Right kidney (tissue), 1 donor: Measurements from ENCODE around the gene HOMEZ.

Experiments used
- DNase-seq: peaks from one replicate; pipeline ENCODE4 v3.0.0-alpha.2; 2016

The HOMEZ gene

DNA sequence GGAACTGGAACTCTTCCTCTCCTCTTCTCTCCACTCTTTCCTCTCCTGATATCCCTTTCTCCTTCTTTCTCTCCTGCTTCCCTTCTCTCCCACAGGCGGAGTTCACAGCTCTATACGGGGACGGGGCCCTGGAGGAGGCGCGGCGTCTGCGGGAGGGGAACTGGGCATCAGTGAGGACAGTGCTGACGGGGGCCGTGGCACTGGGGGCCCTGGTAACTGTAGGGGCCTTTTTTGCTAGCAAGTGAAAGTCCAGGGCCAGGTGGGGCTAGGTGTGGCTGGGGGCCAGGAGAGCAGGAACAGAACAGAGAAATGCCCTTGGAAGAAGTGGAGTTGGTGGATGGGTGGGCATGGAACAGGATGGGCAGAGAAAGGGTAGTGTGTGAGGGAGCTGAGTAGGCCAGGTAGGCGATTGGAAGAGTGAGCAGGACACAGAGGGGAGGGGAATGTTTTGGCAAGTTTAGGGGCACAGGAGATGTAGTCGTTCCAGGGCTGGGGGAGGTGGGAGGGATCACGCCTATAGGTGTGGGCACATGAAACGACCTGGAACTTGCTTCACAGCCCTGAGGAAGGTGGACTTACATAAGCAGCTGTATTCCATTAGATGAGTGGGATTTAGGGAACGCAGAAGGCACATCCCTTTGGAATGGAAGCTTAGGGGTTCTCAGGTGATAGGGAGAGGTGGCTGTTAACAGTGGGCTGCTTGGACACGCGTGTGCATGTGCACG lies 23.0 kb upstream of the HOMEZ start:
- DNase-seq: no peak

DNA sequence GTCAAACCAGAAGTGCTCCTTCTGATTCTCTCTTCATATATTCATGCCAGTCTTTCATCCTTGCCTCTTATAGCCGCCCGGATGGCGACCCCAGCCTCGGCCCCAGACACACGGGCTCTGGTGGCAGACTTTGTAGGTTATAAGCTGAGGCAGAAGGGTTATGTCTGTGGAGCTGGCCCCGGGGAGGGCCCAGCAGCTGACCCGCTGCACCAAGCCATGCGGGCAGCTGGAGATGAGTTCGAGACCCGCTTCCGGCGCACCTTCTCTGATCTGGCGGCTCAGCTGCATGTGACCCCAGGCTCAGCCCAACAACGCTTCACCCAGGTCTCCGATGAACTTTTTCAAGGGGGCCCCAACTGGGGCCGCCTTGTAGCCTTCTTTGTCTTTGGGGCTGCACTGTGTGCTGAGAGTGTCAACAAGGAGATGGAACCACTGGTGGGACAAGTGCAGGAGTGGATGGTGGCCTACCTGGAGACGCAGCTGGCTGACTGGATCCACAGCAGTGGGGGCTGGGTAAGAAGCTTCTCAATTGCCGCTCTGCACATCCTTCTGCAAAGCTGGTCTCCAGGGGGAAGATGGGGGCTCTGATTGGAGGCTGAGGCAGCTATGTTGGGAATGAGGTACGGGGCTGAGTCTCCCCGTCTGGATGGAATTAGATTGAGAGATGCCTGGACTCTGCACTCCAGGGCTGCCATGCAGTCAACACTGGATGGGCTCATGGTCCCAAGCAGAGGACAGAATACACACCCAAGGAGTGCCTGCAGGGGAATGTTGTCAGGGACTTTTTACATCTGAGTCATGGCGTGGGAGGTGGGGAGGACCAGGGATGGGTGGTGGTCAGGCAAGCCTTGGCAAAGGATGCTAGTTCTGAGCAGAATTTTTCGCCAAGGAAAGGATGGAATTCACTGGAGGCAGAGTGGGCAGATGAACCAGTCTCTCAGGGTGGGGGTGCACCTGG lies 22.0 kb upstream of the HOMEZ start:
- DNase-seq: no peak

DNA sequence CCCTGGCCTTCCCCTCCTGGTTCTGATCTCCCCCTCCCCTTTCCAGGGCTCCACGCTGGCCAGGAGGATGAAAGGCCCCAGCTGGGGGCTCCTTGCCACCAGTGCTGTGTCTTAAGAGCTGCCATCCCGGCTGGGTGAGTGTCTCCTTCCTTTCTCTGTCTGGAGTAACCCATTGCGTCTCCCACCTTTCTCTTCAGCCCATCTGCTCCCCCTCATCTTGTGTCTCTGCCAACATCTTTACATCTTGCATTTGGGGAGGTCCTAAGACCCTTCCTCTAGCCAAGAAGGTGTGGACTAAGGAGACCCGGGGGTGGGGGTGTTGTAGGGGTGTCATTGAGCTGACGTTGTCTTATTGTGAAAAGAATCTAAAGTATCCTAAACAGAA lies 21.2 kb upstream of the HOMEZ start:
- no peak for DNase-seq

DNA sequence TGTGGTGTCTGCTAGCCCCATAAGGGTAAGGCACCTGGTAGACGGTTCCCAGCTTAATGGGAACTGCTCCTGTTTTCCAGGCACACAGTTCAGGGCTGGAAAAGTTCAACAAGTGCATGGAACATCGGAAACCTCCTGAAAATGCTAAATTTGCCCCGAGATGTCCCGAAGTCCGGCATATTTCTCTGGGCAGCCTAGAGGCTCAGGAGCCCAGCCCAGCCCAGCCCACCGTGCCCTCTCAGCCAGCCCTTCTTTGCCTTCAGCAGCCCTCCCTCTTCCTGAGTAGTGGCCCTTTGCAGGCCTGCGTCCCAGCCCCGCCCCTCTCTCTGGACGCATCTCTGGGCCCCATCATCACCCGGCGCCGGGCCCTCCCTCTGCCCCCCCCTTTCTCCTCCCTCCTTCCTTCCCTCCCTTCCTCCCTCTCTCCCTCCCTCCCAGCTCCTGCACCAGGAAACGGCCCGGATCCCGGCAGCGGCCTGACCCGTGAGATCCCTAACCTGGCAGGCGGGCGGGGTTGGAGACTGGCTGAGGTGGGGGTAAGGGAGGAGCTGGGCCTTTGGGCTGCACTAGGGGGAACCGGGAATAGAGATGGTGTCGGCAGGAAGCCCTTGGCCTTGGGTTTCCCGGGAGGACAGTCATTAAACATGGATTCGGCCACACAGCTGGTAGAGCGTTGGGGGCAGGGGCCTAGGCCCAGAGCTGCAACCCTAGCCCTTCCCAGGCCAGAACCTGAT lies 20.6 kb upstream of the HOMEZ start, which contains the start of gene BCL2L2:
TSS of gene BCL2L2 (plus strand) at position 422 of the 734 bp plus-strand sequence. CDS start 935 bp downstream, outside the sequence.
- DNase-seq: peak; percentile 87

DNA sequence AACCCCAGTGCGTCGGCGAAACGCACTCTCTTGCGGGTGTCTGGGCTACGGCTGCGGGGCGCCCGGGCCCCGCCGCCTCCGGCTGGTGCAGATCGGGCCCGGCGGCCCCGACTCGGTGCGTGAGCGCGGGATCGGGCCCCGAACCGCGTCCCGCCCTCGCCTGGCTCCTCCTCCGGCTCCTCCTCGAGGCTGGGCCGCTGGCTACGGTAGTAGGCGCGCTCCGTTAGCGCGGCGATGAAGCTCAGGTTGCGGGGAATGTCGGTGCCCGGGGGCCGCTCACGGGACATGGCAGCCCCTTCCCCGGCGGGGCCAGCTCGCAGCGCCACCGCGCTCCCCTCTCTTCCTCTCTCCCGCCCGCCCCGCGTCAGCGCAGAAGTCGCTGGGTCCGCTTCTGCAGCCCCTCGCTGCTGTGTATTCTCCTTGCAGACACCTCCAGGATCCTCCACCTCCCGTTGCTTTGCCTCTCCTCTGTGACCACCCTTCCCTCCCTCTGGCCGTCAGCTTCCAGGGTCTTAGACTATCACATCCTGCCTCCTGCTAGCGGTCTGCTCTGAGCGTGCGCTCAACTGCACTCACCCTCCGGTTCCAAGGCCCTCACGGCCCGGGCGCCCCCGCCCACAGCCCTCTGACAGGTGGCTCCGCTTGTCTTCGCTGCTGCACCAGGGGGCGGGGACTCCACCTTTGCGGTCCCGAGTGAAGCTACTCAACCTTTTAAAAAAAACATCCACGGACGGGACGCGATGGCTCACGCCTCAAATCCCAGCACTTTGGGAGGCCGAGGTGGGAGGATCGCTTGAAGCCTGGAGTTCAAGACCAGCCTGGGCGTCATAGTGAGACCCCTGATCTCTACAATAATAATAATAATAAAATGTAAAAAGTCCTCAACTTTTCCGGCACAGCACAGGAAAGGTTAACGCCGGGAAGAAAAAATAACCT lies 16.6 kb upstream of the HOMEZ start, which contains the start of gene PPP1R3E:
TSS of gene PPP1R3E (minus strand) at position 570 of the 936 bp plus-strand sequence. CDS start at position 287, 283 bp downstream.
- DNase-seq: peak; percentile 93

DNA sequence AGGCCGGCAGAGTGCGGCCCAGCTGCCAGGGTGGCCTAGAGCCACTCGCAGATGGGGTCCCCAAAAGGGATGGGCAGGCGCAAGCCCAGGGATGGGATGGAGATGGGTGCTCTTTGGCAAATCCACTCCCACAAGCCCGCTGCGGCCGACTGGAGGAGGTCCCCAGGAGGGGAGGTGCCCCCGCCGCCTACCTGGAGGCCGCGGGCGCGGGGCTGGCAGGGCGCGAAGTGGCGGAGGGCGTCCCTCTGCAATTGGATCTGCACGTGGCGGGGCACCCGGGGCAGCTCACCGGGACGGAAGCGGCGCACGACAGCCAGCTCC lies 16.0 kb upstream of the HOMEZ start:
- DNase-seq: peak; percentile 98

DNA sequence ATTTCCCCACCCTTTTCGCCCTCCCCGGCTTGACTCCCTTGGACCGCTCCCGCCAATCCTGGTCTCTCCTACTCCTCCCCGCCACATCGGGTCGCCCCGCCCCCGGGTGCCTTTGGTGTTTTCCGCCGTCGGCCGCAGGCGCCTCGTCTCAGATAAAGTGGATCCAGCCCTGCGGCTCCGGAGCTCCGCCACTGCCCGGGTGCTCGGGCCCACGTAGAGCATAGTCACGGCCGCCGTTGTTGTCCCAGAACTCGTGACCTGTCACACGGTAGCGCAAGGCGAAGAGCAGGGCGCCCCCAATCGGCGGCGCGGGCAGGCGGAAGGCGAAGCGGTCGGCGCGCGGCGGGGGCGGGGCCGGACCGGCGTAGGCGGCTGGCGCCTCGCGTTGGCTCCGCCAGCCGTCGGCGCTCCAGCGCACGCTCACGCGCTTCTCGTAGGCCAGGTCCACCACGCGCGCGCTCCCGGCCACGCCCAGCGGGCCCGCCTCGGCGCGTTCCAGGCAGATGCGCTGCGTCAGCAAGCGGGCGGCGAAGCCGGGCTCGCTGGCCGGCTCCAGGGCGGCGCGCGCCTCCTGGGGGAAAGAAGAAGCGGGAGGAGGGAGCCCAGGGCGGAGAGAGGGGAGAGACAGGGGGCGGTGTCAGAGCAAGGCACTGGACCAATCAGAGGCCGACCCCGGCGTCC lies 15.5 kb upstream of the HOMEZ start:
- DNase-seq: peak; percentile 98

DNA sequence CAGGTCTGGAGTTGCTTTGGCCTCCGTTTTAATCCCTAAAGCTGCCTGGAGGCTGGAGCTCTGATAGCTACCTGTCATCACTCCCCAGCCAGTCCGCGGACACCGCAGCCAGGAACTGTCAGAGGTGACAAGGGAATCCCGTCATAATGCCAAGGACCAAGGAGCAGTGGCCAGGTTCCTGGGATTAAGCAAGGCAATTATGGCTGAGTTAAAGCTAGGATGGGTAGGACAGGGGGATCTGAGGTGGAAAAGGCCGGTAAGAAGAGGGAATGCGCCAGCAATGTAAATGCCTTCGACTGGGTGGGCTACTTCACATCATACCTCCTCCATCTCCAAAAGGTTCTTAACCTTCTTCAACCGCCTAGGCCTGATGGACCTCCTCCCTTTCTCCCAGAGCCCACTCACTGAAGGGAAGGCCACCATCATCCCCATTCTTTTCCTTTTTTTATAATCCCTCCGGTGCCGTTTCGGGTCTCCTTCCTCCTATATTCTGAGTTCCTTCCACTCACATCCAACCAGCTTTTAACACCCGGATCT lies 14.8 kb upstream of the HOMEZ start:
- peak; percentile 67 for DNase-seq

DNA sequence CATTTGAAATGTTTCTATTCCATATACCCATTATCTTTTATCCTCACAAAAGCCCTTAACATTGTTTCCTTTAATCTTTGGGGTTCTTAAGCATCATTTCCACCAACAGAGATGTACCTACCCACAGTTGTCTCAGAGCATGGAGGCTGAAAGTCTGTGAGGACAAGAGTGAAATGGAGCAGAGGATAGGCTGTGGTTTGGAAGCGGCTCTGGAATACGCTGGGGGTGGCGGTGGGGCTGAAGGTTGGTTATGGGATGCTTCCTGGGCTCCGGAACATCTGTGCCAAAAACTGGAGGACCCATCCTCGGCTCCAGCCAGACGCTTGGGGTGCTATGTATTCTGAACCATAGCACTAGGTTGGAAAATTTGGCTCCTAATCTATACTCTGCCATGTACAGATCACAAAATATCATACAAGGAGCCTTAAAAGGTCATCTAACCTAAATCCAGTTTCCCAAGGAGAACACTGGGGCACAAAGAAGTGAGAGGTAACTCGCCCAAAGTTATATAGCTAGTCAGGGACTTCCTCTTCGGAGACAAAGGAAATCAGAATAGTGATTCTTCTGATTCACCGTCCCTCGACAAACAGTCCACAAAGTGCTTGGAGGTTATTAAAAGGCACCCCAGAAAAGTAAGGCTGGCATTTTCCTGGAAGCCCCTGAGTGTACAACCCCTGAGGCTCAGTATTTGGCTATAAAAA lies 14.2 kb upstream of the HOMEZ start:
- DNase-seq: no peak

DNA sequence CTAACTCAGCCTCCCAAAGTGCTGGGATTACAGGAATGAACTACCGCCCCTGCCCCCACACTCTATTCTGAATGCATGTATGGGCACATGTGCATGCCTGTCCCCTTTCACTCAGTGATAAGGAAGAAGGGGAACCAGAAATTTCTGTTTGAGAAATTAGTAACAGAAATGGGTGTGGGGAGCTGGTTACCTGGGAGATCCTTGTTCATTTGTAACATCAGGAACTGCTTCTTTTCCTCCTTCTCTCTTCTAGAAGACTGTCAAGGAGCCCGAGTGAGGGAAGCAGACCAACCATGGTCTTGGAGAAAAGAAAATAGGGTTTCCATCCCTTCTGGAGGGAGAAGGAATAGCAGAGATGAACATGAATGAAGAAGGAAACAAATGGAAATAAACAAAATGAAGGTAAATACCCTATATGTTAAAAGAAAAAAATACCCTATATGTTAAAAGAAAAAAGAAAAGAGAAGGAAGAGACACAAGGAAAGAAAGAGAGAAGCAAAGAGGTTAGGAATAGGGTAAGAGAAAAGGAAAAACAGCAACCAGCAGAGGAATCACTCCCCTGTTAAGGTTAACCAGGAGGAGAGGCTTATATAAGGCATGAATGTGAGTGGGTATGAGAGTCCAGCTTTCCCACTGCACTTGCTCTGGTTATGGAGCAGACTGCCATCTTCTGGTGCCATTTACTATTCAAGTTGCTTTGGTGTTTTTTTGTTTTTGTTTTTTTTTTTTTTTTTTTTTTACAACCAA lies 13.5 kb upstream of the HOMEZ start:
- DNase-seq: no peak

DNA sequence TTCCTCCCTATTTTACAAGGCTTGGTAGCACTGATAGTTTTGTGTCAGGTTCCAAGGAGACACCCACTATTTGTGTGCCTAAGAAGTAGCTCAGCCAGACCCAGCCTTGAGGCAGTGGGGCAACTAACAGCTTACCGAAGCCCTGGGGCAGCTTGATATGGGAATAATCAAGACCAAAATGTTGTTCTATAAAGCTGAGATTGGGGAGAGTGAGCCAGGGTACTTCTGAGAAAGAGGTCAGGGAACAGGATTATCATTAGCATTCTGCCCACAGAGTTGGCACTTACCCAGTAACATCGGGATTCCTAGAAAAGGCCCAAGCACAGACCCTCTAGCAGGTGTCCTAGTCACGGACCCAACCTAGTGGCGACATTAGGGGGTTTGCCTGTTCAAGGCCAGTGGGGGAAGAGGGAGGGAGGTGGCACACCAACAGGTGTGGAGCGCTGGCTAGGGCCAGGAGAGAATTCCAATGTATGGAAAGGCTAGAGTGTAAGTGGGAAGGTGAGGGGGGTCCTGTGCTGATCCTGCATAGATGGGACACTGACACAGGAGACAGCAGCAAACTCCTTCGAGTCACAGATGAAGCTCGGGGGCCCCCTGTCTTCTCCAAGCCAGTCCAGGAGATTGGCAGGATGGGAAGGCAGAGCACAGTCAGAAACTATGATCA lies 11.8 kb upstream of the HOMEZ start:
- DNase-seq: no peak

DNA sequence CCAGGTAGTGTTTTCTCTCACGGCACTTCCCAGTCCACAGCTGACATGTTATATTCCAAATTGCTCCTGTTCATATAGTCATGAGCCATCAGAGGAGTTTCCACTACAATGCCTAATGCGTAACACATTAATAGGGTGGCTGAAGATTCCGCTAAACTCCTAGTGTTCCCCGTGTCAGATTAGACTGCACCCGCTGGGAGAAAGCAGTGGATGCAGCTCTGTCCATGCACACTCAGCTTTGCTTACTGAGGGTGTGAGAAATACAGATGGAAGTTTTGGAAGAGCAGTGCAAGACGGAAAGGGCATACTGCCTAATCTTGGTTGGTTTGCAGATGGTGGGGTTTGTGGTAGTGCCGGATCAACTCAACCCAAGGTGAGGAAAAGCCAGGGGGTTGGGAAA lies 11.2 kb upstream of the HOMEZ start:
- no peak for DNase-seq

DNA sequence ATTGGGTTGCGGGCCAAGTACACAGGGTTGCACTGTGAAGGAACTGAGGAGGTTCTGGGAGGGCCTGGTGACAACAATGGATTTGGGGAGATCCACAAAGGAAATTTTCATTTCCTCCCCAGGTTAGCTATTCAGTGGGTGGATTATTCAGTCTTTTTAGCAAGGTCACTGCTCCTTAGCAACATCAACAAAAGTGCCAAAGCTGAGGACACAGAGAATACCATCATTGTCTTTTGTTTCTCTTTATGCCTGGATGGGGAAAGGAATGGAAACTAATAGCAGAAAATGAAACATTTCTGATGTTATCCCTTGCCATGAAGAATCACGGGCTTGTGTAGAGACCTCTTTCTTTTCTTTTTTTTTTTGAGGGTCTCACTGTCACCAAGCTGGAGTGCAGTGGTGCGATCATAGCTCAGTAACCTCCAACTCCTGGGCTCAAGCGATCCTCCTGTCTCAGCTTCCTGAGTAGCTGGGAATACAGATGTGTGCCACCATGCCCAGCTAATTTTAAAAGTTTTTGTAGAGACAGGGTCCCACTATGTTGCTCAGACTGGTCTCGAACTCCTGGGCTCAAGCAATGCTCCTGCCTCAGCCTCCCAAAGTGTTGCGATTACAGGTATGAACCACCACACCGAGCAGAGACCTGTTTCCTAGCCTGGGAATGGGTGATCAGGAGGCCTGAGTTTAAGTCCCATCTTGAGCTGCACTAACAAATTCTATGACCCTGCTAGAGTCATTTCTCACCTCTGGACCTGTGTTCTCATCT lies 10.3 kb upstream of the HOMEZ start:
- no peak for DNase-seq

DNA sequence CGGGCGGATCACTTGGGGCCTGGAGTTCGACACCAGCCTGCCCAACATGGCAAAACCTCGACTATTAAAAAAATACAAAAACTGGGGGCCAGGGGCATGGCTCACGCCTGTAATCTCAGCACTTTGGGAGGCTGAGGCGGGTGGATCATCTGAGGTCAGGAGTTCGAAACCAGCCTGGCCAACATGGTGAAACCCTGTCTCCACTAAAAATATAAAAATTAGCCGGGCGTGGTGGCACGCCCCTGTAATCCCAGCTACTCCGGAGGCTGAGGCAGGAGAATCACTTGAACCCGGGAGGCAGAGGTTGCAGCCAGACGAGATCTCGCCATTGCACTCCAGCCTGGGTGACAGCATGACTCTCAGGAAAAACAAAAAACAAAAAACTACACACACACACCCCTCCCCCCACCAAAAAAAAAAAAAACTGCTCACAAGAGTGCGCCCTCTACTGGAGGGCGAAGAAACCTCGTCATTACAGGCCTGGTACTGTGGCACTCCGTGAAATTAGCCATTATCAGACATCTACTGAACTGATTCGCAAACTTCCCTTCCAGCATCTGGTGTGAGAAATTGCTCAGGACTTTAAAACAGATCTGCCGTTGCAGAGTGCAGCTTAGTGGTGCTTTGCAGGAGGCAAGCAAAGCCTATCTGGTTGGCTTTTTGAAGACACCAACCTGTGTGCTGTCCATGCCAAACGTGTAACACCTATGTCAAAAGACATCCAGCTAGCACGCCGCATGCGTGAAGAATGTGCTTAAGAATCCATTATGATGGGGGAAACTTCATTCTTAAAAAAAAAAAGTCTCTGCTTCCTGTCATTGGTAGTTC lies 9.0 kb upstream of the HOMEZ start:
- DNase-seq: peak; percentile 52

DNA sequence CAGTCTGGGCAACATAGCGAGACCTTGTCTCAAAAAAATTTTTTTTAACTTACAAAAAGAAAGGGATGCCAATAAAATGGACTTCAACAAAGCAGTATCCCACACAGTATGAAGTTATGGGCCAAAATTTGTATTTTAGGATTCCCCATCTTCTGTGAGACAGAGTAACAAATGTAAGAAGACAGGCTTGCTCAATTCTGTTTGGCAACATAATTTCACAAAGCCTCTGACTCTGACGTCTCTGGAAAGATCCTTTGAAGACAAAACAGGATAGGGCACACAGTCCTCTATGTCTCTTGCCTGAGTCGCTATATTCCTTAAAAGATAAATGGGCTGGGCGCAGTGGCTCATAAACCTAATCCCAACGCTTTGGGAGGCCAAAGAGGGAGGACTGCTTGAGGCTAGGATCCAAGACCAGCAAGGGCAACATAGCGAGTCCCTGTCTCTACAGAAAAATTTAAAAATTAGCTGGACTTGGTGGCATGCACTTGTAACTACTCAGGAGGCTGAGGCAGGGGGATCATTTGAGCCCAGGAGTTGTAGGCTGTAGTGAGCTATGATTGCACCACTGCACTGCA lies 1.1 kb upstream of the HOMEZ start:
- DNase-seq: no peak

DNA sequence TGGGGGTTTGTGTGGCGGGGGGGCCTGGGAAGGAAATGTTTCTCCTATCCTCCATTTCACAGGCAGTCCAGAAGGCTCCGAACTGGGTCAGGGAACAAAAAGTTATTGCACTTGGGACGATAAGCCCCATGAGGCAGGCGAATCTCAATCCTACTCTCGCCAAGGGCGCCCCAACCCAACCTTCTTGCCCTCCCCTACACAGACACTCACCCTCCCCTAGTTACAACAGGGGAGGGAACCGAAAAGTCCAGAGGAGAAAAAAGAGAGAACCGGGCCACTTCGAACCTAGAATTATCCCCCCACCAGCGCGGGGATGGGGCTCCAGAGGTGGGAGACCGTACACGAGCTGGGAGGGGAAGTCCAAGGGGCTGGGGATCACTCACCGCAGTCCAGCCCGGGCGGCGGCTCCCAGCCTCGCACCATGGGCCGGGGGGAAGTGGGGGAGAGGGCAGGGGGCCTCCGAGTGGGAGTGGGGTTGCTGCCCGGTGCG lies 357 bp downstream of the HOMEZ start:
- peak; percentile 67 for DNase-seq
